Measurements from ENCODE around the gene MARCHF7.

Gene MARCHF7

GRCh38 chr2:159694500-159695040 is 17.7 kb upstream of the MARCHF7 start:
- DNase-seq (ENCODE audit: low read depth): no peak
- no peak for TF ChIP-seq CTCF (IDR thresholded peaks at IDR 0.05; ENCODE audit: low read depth, low read length)
- no peak for TF ChIP-seq MAX (IDR thresholded peaks at IDR 0.05; ENCODE audit: low read depth, low read length)
- TF ChIP-seq POLR2A (IDR thresholded peaks at IDR 0.05; ENCODE audit: extremely low read depth, insufficient read length): no peak
- no peak for TF ChIP-seq MYC (IDR thresholded peaks at IDR 0.05; ENCODE audit: low read depth, low read length)
- no peak overlapping the region for H3K4me3 ChIP-seq (ENCODE audit: low read depth, low read length)

- DNase-seq (ENCODE audit: low read depth): peak; percentile 46
- TF ChIP-seq MAX (IDR thresholded peaks at IDR 0.05; ENCODE audit: low read depth, low read length): no peak
- H3K4me3 ChIP-seq (ENCODE audit: low read depth, low read length): no peak overlapping the region
These were observed 16.4 kb upstream of the MARCHF7 start for GRCh38 chr2:159695795-159696448.

- no peak for TF ChIP-seq MAX (IDR thresholded peaks at IDR 0.05; ENCODE audit: low read depth, low read length)
- no peak for DNase-seq (ENCODE audit: low read depth)
- H3K4me3 ChIP-seq (ENCODE audit: low read depth, low read length): no peak overlapping the region
These were observed 8.8 kb upstream of the MARCHF7 start for GRCh38 chr2:159703491-159703890.

- no peak overlapping the region for H3K4me3 ChIP-seq (ENCODE audit: low read depth, low read length)
- DNase-seq (ENCODE audit: low read depth): peak; percentile 33
- TF ChIP-seq POLR2A (IDR thresholded peaks at IDR 0.05; ENCODE audit: extremely low read depth, insufficient read length): no peak
- TF ChIP-seq CTCF (IDR thresholded peaks at IDR 0.05; ENCODE audit: low read depth, low read length): no peak
- TF ChIP-seq MAX (IDR thresholded peaks at IDR 0.05; ENCODE audit: low read depth, low read length): no peak
- no peak for TF ChIP-seq MYC (IDR thresholded peaks at IDR 0.05; ENCODE audit: low read depth, low read length)
These were observed 5.8 kb upstream of the MARCHF7 start for GRCh38 chr2:159706385-159706980.

GRCh38 chr2:159708066-159708760 is 4.1 kb upstream of the MARCHF7 start:
- H3K4me3 ChIP-seq (ENCODE audit: low read depth, low read length): no peak overlapping the region
- TF ChIP-seq MYC (IDR thresholded peaks at IDR 0.05; ENCODE audit: low read depth, low read length) (no peak), CTCF (IDR thresholded peaks at IDR 0.05; ENCODE audit: low read depth, low read length) (no peak), MAX (IDR thresholded peaks at IDR 0.05; ENCODE audit: low read depth, low read length) (no peak), POLR2A (IDR thresholded peaks at IDR 0.05; ENCODE audit: extremely low read depth, insufficient read length) (no peak)
- DNase-seq (ENCODE audit: low read depth): no peak

GRCh38 chr2:159710601-159711180 is 1.6 kb upstream of the MARCHF7 start:
- TF ChIP-seq MAX (IDR thresholded peaks at IDR 0.05; ENCODE audit: low read depth, low read length): no peak
- no peak for TF ChIP-seq CTCF (IDR thresholded peaks at IDR 0.05; ENCODE audit: low read depth, low read length)
- no peak for TF ChIP-seq MYC (IDR thresholded peaks at IDR 0.05; ENCODE audit: low read depth, low read length)
- TF ChIP-seq POLR2A (IDR thresholded peaks at IDR 0.05; ENCODE audit: extremely low read depth, insufficient read length): no peak
- no peak for DNase-seq (ENCODE audit: low read depth)
- no peak overlapping the region for H3K4me3 ChIP-seq (ENCODE audit: low read depth, low read length)

Measured in NB4 (cell line).